Stimulated activated CD4-positive, alpha-beta T cell treated with anti-CD3 and anti-CD28 coated beads, Interleukin-2, amount 100 ng/mL, for 4 hours (primary cell): ENCODE measurements around the gene PDE7B.

ENCODE experiments used
- DNase-seq: peaks from one replicate; pipeline ENCODE4 v3.0.0-alpha.2; 2020; ENCODE audit warnings: low read depth

Gene PDE7B

DNA sequence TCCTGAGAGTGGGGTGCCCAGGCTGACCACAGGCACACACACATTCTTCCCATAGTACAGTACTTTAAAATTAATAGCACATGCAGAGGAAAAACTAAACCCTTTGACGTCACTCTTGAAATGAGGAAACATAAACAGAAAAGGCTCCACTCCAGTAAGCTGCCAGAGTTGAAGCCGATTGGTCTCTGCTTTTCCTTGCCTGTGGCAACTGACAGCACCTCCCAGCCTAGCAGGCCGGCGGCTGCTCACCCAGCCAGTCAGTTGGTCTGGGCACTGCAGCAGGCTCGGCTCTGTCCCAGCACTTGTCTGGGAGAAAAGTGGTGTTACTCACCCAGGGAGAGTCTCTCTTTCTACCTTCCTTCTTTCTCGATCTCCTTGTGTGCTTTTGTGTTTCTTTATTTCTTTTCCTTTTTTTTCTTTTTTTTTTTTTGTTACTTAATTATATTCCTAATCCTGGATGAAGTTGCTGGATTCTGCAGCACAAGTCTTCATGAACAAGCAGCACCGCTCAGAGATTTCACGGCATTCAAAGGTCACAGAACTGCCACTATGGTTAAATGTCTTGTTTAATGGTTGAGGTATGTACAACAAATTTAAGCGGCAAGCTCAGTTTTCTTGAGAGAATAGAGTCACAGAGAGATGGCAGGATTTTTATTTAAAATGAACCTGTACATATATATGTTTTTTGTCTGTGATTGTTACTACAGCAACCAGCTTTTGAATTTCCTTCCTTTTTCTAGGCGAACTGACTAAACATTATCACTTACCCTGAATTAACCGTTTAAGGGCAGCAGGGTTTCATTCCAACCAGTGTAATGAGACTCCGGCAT, at the start of gene PDE7B:
PDE7B (plus strand) TSS at position 260 of the 830 bp plus-strand sequence.
- DNase-seq: no peak

DNA sequence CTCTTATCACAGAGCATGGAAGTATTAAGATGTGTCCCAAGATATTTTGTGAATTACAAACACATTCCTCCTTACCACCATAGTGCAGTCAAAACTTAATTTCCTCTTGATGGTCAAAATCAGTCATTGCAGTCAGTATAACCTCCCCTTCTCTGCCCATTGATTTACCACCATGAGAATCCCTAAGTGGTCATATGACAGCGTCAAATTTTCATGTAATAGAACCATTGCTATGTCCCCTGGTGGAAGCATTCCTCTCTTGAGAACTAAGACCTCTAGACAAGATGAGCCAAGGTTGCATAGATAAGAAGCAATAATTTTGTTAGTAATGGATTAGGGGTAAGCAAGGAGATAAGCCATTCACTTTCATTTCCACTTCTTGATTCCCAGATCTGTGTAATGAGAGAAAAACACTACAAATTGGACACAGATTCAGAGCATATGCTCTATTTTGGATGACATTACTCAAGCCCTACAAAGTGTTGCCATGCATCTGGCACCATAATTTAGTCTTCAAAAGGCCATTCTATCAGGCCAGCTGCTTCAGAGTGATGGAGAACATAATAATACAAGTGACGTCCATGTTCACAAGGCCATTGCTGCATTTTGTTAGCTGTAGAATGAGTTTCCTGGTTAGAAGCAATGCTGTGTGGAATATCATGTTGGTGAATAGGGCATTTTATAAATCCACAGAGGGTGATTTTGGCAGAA, 49.6 kb upstream of the PDE7B start:
- DNase-seq: no peak

DNA sequence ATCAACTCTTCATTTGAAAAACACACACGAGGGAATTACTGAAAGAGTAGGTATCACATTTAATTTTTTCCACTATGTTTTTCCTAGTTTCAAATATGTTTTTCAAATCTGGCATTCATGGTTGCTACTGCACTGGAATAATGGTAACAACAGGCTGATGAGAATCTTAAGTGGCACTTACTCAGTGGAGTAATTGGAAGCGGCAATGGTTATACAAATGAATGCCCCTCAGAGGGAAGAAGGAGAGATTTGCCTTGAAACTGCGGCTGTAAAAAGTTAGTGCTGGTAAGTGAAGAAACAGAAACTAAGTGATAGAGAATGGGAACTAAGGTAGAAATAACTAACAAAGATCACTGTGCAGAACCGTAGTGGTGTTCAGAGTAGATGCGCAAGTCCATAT, 41.0 kb upstream of the PDE7B start:
- no peak for DNase-seq

DNA sequence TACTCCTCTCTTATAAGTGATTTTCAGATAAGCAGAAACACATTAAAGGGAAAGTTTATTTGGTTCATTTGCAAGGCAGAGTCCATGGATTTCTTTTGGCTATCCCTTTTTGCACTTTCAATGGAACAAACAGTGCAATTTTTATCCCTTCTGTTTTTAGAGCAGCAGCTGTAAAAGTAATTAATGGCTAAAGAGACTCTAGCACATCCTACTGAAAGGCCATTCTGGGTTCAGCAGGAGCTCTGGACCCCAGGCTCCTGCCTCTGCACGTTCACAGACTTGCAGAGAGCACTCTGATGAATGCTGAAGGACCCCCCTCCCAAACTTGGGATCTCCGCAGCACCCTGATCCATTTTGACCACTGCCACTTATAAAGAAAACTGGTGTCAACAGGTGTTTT, 40.3 kb upstream of the PDE7B start:
- no peak for DNase-seq

DNA sequence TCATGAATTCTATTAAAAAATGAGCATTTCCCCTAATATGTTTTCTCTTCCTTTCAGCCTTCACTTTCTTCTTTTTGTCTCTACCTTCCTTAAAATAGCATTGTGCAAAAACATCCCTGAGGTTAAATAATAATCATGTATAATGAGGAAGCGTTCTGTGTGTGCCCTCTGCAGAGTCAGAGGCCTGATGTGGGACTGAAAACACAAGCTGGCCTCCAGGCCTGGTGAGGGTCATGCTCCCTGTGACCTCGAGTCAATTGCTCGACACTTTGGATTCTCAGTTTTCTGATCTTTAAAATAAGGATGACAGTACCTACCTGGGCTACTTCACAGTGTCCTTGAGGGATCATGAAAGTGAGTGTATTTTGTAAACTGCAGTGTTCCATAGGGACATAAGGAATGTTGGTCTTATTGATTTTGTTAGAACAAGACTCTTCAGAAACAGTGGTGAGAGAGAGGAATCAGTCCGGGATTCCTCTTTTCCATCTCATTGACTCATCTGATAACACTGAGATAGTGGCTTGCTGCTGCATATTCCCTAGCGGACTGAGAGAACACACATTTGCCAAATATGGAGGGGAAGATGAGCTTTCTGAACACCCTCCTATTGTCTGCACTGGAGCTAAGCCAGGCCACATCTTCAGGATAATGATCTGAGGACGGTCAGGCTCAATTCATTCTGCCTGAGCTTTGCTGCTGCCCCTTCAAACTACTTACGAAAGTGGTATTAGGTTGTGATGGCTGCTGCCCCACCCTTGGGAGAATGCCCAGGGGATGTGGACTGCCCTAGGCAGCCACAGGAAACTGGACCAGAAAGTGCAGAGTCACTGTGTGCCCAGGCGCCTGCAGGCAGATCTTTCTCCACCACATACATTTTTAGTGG, 39.6 kb upstream of the PDE7B start:
- DNase-seq: no peak

DNA sequence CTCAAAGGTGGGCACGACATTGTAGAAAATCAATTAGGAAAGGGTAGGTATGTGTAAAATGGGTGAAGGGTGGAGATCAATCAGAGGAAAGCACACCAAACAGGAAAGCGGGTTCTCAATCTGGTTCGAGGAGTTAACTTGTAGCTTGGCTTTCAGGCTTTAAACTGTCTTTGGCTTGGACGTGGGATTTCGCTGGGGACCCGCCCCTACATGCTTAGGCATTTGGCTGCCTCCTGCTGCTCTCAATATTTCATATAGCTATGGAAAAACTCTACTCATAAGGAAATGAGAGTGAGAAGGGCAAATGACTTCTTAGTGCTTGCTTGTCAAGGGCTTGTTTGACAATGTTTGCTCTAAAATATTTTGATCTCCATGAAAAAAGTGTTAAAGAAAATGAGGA, 38.1 kb upstream of the PDE7B start:
- no peak for DNase-seq

DNA sequence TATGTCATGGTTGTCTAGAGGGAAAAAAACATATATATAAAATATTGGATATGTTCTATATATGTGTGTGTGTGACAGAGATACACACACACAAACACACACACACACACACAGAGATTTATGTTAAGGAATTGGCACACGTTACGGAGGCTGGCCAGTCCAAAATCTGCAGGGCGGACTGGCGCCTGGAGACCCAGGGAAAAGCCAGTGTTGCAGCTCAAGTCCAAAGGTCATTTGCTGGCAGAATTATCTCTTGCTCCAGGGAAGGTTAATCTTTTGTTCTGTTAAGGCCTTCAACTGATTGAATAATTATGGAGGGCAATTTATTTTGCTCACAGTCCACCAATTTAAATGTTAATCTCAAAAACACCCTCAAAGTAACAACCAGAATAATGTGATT, 37.5 kb upstream of the PDE7B start:
- no peak for DNase-seq

DNA sequence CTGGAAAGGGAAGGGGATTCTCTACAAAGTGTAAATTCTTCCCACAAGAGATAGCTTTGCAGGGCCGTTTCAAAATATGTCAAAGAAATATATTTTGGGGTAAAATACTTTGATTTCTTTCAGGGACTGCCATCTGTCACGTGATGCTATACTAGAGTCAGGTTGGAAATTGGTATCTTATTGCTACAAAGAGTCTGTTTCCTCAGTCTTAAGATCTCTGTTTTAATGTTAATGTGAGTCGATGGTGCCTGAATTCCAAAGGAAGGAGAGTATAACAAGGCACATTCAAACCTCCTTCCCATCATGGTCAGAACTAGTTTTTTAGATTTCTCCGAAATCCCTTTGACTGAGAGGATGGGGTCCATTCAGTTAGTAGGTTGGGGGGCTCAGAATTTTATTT, 36.3 kb upstream of the PDE7B start:
- no peak for DNase-seq

DNA sequence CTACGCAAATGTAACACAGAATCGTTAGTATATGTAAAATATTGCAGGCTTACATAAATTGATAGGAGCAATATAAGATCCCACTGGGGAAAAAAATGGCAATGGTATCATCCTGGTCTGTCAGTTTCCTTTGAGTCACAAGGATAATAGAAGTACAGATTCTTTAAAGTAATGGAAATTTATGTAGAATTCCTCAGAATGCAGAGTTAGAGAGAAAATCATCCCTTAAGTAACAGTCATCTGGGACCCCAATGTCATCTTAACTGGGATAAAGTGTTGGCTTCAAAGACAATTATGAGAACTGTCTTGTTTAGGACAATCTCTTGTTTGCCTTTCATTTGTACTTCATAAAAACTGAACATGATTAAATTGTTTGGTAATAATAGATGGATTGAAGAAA, 34.5 kb upstream of the PDE7B start:
- no peak for DNase-seq

DNA sequence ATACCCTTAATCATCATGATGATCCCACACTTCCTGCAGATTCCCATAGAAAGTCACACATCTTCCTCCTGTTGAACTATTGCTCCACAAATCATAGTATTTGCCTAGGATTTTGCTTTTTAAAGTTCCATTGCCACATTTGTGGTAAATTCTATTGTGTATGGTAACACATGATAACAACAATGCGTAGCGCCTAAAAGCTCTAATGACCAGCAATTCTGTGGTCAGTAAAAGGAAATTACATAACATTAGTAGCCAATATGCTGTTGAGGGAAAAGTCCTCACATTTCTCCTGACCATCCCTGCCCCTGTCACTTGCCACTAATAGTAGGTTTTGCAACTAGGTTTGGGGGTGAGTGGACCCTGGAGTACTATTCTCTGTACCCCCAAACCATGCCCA, 31.8 kb upstream of the PDE7B start:
- DNase-seq: no peak

DNA sequence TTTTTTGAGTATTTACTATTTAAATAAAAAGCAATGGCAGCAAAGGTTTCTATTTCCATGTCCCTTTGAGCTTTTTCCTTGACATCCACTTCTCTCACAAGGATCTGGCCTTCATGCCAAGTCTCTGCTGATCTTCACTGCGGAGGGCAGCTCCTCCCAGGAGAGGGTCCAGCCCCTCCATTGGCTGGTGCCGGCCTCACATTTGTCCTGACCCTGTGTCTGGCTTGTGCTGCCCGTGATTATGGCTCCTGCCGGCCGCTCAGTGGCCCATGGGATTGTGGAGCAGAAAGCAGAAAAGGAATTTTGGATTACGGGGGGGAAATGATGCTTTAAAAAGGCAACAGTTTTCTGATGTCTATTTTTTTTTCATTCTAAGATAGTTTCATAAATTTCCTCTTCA, 31.2 kb upstream of the PDE7B start:
- no peak for DNase-seq

DNA sequence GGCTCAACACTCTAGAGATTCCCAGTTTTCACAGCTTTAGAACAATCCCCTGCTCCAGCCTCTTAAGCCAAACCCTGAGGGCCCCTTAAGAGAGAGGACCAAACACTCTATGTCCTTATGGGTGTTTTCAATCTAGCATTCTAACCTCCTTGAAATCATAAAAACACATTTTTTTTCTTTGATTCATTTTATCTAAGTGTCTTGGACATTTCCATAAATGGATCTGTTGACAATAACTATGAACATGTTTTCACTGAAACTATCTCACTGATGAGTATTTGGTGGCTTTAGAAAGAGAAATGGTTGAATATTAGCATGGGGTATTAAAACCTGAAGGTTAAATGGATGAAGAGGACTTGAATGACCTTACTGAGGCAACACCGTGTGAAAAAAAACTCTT, 27.6 kb upstream of the PDE7B start:
- no peak for DNase-seq

DNA sequence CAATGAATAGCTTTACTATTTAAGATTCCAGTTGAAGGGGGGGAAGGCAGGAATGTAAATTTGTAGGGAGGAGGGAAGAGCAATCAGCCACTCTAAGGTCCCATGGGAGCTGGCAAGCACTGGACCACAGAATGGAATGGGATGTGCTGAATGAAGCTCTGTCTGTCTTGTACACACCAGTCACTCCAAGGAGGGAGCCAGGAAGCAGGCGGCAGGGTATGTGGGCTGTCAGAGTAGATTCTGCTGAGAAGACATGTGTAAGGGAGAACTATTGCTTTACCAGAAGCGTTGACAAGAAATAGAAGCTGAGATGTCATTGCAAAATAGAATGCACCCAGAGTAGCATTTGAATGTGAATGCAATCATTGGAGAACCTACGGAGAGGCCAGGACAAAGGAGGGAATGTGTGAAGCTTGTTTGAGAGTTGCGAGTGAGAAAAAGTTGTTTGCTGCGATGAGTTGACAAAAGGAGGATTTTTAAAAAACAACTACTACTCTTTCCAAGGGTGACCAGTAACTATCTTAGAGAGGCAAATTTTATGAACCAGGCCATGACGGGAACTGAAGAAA, 25.2 kb upstream of the PDE7B start:
- no peak for DNase-seq

DNA sequence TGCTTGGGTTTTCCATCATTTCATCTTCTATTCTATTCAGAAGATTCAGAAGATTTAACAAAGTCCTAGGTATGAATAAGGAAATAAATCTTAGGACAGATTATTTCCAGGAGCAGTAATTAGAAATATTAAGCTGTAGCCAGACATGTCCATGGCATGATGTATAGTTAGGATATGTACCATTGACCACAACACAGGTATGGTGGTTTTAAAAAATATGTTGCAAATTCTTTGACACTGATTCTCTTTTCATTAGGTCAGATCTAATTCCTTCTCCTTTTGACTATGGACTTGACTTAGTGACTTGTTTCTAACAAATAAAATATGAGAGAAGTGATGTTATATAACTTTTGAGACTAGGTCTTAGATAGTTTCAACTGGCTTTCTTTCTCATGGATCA, 23.5 kb upstream of the PDE7B start:
- no peak for DNase-seq

DNA sequence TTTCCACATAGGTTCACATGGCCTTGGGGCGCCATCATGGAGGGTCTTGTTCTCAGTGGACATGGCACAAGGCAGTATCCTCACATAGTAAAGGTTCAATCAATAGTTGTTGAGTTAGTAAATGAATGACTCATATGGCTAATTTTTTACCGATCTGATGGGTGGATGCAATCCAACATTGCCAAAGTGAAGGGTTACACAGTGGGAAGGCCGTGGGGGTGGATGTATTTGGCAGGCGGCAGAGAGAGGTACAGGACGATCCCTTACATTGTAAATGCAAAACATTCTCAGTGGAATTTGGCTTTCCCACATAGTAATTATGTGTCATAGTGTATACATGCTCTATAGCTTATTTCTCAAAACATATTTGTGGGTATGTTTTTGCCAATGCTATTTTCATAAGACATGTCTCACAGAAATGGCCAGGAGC, 21.0 kb upstream of the PDE7B start:
- DNase-seq: no peak

DNA sequence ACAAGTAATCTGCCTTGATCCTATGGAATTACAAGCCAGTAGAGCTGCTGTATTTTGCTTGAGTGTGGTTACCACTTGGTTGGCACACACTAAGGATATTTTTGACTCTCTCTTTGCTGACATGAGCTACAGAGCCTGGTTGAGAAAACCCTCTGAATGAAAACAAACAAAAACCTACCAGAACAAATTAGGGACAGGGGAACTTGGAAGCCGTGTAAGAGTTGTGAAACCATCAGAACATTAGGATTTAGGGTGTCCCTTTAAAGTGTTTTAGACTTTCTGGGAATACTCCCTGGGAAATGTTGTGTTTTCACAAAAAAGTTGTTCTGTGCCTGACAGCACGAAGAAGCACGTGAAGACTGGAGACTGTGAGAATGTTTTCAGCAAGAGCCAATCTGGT, 20.5 kb upstream of the PDE7B start:
- no peak for DNase-seq

DNA sequence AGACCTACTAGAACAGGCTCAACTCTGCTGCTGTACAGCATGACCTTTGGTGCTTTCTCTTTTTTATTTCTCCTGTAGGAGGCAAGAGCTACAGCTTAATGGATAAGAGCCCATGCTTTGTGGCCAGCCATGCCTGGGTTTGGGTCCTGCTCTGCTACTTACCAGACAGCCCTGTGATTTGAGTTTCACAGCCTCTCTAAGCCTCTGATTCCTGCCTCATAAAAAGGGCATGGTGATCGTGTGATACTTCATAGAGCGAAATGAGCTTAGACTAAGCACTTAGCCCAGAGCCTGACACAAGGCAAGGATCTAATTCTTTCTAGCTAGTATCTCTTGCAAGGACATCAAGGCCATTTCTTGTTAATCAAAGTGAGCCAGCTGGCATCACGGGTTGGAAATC, 19.3 kb upstream of the PDE7B start:
- DNase-seq: no peak

DNA sequence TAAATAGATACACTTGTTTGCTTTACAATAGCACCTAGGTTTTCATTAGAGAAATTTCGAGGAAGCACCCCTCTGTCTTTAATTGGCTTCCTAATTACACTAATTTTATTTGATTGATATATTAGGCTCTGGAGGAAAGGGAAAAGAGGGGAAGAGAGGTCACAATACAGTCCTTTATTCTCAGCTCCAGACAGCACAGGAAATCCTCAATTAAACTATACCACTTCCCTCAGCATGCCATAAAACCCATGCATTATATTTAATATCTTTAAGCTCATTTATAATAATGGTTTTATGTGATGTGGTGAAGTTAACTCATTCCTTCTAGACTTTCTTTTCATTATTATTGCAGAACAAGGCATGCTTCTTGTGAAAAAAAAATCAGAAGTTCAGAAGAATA, 17.7 kb upstream of the PDE7B start:
- DNase-seq: no peak

DNA sequence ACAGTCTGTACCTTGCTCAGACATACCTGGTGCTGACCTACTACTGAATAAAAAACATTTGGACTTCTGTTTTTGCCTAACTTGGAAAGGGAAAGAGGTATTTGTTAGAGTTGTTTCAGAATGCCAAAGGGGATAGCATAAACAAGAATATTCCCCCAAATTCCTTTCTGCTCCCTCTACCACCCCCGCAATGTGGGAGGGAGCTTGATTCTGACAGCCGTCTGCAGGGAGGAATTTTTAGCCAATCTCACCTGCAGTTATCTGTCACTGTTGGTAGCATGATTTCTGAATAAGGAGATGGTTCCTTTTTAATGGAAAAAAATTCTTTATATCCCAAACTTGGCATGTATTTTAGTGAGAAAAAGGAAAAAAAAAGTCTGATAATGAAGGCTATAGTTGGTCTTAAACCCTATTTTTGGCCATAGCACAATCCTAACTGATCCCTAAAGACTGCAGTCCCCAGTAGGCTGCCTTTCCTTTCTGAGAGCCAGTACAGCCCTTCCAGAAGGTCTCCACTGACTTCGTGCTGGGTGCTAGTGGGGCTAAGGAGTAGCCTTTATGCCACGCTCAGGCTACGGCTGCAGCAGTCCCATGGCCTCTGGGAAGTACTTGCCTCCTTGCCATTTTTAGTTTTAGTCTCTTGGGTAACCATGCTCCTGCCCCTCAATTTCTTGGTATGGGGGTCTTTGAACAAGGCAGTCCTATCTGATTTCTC, 13.6 kb upstream of the PDE7B start:
- no peak for DNase-seq

DNA sequence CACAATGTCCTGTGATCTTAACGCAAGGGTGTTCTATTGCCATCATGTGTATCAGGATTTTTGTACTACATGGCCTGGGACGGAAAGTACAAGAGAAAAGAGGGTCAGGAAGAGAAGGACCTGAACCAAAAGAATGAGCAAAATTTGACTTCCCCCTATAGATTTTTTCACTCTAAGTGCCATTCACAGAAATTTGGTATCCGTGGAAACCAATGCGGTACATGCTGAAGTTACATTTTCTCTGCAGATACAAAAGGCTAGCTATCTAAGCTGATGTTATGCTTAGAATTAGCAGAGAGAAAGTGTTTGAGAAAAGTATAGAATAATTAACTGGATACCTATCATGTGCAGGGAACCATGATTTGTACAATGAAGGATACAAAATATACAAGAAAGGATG, 12.4 kb upstream of the PDE7B start:
- no peak for DNase-seq

DNA sequence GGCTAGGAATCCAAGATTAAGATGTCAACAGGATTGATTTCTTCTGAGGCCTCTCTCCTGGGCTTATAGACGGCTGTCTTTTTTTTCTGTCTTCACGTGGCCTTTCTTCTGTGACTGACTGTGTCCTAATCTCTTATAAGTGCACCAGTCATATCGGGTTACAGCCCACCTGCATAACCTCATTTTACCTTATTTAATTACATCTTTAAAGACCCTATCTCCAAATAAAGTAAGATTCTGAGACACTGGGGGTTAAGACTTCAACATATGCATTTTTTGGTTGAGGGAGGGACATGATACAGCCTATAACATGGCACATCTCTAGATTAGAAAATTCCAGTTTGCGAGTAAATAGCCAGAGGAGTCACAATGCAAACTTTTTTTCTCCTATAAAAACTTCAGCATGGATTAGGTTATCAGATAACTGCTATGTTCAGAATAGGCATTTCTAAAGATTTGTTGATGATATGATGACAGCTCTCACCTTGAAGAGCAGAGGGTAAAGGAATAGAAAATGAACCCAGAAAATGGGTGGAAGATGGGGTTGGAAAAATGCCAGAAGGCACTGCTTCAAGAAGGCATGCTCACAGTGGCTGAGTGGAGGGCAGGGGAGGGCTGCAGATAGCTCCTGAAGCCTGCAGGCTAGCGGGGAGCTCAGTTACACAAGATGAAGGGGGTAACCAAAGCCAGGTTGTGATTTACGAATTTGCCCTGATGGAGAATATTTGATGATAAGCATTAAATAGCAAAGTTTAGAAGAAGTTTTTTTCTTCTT, 8.7 kb upstream of the PDE7B start:
- no peak for DNase-seq
